HEK293 (cell line): Measurements from ENCODE around the gene ITPRIPL1.

Experiments used
- CTCF ChIP-seq: fragments of 450-650 bp; formaldehyde crosslinking; IDR thresholded peaks from 2 replicates; pipeline ENCODE4 v1.5.1; 2016; ENCODE audit warnings: missing biosample characterization, missing genetic modification characterization
- SETDB1 ChIP-seq: IDR thresholded peaks from one replicate; pipeline ENCODE4 v1.6.1; 2017; ENCODE audit warnings: mild to moderate bottlenecking, low read length, moderate library complexity, mixed read lengths; ENCODE audit not compliant: insufficient read length
- ZNF777 ChIP-seq: fragments of 450-650 bp; formaldehyde crosslinking; IDR thresholded peaks from 2 replicates; pipeline ENCODE4 v1.5.1; 2017; ENCODE audit warnings: missing biosample characterization, missing genetic modification characterization, borderline replicate concordance
- TF ChIP-seq, protein P1 (sequence below): fragments of 450-650 bp; formaldehyde crosslinking; IDR thresholded peaks from 2 replicates; pipeline ENCODE4 v1.5.1; 2017; ENCODE audit warnings: missing biosample characterization, mild to moderate bottlenecking, missing genetic modification characterization, moderate library complexity

DNA sequence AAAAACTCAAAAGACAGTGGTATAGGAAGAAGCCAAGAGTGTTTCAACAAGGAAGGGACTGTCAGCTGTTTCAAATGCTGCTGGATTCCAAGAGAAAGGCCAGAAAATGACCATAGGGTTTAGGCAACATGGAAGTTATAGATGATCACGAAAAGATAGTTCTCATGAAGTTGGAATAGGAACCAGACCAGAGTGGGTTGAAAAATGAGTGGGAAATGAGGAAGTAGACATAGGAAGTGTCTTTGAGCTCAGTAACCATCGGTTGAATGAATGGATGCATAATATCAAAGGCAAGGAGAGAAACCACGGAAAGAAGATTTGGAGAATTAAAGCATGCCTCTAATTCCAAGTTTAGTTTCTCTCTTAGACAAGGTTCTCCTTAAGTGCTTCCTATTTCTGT, 11.8 kb downstream of the ITPRIPL1 start:
- no peak for TF ChIP-seq CTCF
- TF ChIP-seq, protein P1, sequence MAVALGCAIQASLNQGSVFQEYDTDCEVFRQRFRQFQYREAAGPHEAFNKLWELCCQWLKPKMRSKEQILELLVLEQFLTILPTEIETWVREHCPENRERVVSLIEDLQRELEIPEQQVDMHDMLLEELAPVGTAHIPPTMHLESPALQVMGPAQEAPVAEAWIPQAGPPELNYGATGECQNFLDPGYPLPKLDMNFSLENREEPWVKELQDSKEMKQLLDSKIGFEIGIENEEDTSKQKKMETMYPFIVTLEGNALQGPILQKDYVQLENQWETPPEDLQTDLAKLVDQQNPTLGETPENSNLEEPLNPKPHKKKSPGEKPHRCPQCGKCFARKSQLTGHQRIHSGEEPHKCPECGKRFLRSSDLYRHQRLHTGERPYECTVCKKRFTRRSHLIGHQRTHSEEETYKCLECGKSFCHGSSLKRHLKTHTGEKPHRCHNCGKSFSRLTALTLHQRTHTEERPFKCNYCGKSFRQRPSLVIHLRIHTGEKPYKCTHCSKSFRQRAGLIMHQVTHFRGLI (tag by site-specific recombination) = no peak
- TF ChIP-seq ZNF777 (tag by site-specific recombination) = no peak
- no peak for TF ChIP-seq SETDB1
